GM20431 (cell line): ENCODE results near the gene UMODL1.

Experiments used
- in situ Hi-C: fragments of 300-500 bp; cut with MseI, MboI; formaldehyde crosslinking; loops from one replicate; pipeline ENCODE4 v1.15.0; 2020; ENCODE audit warnings: low sequenced_read_pairs; ENCODE audit not compliant: unreplicated experiment

UMODL1 gene

GRCh38 chr21:42038393-42038792, 32.7 kb upstream of the UMODL1 start:
- in situ Hi-C loops, result no loop called here

GRCh38 chr21:42038826-42039425, 32.2 kb upstream of the UMODL1 start:
- in situ Hi-C loops, result no loop called here

GRCh38 chr21:42039470-42039901, 31.6 kb upstream of the UMODL1 start:
- in situ Hi-C loops, result no loop called here

- in situ Hi-C loops, result no loop called here
These were observed 31.2 kb upstream of the UMODL1 start for GRCh38 chr21:42039911-42040351.

- in situ Hi-C loops, result no loop called here
These were observed 30.5 kb upstream of the UMODL1 start for GRCh38 chr21:42040411-42041180.

GRCh38 chr21:42041246-42041645, 29.9 kb upstream of the UMODL1 start:
- in situ Hi-C loops, result no loop called here

- in situ Hi-C loops, result no loop called here
These were observed 29.4 kb upstream of the UMODL1 start for GRCh38 chr21:42041711-42042110.

- in situ Hi-C loops, result no loop called here
These were observed 28.5 kb upstream of the UMODL1 start for GRCh38 chr21:42042651-42043050.

GRCh38 chr21:42043201-42043895, 27.8 kb upstream of the UMODL1 start:
- in situ Hi-C loops, result no loop called here

- in situ Hi-C loops, result no loop called here
These were observed 27.2 kb upstream of the UMODL1 start for GRCh38 chr21:42043961-42044360.

GRCh38 chr21:42044871-42045495, 26.1 kb upstream of the UMODL1 start:
- in situ Hi-C loops, result no loop called here

- in situ Hi-C loops, result no loop called here
These were observed 23.1 kb upstream of the UMODL1 start for GRCh38 chr21:42047821-42048613.

GRCh38 chr21:42048870-42049577, 22.1 kb upstream of the UMODL1 start:
- in situ Hi-C loops, result no loop called here

- in situ Hi-C loops, result no loop called here
These were observed 21.3 kb upstream of the UMODL1 start for GRCh38 chr21:42049578-42050430.

- in situ Hi-C loops, result no loop called here
These were observed 19.3 kb upstream of the UMODL1 start for GRCh38 chr21:42051788-42052187.

GRCh38 chr21:42055425-42055824, 15.7 kb upstream of the UMODL1 start:
- in situ Hi-C loops, result no loop called here

- in situ Hi-C loops, result no loop called here
These were observed 14.6 kb upstream of the UMODL1 start for GRCh38 chr21:42056468-42056867.

GRCh38 chr21:42056996-42057689, 14.0 kb upstream of the UMODL1 start:
- in situ Hi-C loops, result no loop called here
